C4-2B (cell line): ENCODE measurements around the gene PSEN1.

Experiments used
- H3K27ac ChIP-seq: fragments of 450-650 bp; 2 replicates; pipeline ENCODE4 v1.5.1; 2017
- ZFX ChIP-seq: fragments of 450-650 bp; IDR thresholded peaks from 2 replicates; pipeline ENCODE4 v1.6.1; 2017
- TF ChIP-seq, protein P1 (sequence below): fragments of 450-650 bp; conservative IDR thresholded peaks from 2 replicates; pipeline ENCODE4 v1.5.1; 2017; ENCODE audit warnings: mild to moderate bottlenecking

PSEN1 gene

DNA sequence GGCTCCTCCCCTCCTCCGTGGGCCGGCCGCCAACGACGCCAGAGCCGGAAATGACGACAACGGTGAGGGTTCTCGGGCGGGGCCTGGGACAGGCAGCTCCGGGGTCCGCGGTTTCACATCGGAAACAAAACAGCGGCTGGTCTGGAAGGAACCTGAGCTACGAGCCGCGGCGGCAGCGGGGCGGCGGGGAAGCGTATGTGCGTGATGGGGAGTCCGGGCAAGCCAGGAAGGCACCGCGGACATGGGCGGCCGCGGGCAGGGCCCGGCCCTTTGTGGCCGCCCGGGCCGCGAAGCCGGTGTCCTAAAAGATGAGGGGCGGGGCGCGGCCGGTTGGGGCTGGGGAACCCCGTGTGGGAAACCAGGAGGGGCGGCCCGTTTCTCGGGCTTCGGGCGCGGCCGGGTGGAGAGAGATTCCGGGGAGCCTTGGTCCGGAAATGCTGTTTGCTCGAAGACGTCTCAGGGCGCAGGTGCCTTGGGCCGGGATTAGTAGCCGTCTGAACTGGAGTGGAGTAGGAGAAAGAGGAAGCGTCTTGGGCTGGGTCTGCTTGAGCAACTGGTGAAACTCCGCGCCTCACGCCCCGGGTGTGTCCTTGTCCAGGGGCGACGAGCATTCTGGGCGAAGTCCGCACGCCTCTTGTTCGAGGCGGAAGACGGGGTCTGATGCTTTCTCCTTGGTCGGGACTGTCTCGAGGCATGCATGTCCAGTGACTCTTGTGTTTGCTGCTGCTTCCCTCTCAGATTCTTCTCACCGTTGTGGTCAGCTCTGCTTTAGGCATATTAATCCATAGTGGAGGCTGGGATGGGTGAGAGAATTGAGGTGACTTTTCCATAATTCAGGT is at the start of gene PSEN1:
Gene PSEN1, plus strand, starts transcription at position 121 of the 839 bp plus-strand sequence. CDS start 11,513 bp downstream, outside the sequence.
- H3K27ac ChIP-seq = peak within 1 kb of the TSS; percentile 79
- peak; percentile 82 for TF ChIP-seq ZFX
- TF ChIP-seq, protein P1, sequence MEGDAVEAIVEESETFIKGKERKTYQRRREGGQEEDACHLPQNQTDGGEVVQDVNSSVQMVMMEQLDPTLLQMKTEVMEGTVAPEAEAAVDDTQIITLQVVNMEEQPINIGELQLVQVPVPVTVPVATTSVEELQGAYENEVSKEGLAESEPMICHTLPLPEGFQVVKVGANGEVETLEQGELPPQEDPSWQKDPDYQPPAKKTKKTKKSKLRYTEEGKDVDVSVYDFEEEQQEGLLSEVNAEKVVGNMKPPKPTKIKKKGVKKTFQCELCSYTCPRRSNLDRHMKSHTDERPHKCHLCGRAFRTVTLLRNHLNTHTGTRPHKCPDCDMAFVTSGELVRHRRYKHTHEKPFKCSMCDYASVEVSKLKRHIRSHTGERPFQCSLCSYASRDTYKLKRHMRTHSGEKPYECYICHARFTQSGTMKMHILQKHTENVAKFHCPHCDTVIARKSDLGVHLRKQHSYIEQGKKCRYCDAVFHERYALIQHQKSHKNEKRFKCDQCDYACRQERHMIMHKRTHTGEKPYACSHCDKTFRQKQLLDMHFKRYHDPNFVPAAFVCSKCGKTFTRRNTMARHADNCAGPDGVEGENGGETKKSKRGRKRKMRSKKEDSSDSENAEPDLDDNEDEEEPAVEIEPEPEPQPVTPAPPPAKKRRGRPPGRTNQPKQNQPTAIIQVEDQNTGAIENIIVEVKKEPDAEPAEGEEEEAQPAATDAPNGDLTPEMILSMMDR = no peak

DNA sequence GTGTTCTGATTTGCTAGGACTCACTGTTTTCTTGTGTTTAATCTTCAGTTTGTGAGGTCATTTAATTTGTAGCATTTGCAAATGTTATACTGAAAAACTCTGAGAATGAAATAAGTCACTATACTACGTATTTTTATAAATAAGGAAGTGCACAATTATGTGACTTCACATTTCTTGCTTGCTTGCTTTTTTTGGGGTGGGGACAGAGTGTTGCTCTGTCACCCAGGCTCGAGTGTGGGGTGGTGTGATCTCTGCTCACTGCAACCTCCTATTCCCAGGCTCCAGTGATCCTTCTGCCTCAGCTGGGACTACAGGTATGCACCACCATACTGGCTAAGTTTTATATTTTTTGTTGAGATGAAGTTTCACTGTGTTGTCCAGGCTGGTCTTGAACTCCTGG is 45.3 kb upstream of the PSEN1 start:
- no peak overlapping the region for H3K27ac ChIP-seq
- TF ChIP-seq ZFX = no peak
- TF ChIP-seq, protein P1 = no peak

DNA sequence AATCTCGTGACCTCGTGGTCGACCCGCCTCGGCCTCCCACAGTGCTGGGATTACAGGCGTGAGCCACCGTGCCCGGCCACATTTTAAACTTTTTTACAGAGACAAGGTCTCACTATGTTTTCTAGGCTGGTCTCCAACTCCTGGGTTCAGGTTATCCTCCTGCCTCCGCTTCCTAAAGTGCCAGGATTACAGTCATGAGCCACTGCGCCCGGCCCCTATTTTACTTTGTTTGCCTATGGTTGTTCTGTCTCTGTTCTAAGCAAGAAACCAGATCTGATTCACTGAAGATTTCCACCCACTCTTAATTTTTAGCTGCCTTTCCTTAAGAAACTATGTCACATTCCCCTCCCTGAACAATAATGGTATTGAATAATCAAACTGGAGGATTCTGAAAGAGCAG is 38.9 kb upstream of the PSEN1 start:
- H3K27ac ChIP-seq = no peak overlapping the region
- TF ChIP-seq, protein P1 = no peak
- no peak for TF ChIP-seq ZFX

DNA sequence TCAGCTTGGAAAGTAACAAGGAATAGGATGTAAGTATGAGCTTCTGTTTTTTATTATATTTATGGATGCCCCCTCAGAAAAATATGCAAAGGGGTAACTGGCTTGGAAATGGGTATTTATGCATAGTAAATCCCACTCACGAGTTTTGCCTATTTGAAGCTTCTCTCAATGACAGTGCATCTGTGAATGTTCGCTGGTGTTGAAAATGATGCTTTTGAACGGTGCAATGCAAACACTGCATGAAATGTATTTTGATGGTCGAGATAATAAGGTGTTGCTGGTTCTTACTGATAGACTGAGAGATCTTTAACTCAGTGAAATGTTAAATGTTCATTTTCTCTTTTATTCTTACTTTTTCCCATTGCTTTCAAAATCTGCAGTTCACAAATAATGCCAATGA is 36.0 kb upstream of the PSEN1 start:
- TF ChIP-seq, protein P1 = no peak
- TF ChIP-seq ZFX = no peak
- H3K27ac ChIP-seq = no peak overlapping the region

DNA sequence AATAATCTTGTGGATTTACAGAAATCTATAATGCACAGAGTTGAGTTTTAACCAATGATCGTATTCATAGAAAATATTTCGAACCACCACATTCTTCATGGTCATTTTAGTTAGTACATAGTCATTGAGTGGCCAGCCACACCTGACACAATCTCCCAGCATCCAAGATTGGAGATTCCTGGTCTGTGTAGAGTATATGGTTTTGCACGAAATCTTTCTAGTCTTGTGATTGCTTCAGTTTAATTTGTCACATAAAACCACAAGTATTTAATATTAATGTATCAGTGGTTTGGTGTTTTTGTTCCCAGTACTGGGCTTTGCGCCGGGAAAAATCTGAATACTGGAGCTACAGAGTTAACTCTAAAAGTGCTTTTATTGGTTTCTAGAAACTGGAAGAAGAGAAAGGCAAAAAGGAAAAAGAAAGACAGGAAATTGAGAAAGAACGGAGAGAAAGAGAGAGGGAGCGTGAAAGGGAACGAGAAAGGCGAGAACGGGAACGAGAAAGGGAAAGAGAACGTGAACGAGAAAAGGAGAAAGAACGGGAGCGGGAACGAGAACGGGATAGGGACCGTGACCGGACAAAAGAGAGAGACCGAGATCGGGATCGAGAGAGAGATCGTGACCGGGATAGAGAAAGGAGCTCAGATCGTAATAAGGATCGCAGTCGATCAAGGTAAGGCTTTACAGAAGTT is 33.4 kb upstream of the PSEN1 start:
- no peak for TF ChIP-seq ZFX
- TF ChIP-seq, protein P1 = no peak
- H3K27ac ChIP-seq = peak overlapping the region; percentile 18

DNA sequence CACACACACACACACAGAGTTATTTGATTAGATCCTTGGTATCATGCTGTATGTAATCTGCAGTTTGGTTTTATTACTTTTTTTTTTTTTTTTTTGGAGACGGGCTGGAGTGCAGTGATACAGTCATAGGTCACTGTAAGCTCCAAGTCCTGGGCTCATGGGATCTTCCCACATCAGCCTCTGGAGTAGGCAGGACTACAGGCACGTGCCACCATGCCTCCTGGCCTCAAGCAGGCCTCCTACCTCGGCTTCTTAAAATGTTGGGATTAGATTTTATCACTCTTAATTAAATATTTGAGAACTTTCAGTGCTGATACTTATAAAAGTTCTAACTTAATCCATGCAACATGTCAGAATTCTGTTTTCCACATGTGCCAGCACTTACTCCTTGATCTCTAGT is 31.3 kb upstream of the PSEN1 start:
- TF ChIP-seq, protein P1 = no peak
- no peak for TF ChIP-seq ZFX
- H3K27ac ChIP-seq = no peak overlapping the region

DNA sequence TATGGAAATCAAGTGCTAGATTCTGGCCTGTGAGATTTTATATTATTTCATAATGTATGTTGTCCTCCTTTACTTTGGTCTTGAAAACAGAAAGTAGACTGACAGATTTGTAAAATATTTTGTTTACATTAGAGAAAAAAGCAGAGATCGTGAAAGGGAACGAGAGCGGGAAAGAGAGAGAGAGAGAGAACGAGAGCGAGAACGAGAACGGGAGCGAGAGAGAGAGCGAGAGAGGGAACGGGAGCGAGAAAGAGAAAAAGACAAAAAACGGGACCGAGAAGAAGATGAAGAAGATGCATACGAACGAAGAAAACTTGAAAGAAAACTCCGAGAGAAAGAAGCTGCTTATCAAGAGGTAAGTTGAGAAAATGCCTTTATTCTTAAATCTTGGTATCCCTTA is 30.6 kb upstream of the PSEN1 start:
- no peak overlapping the region for H3K27ac ChIP-seq
- no peak for TF ChIP-seq ZFX
- TF ChIP-seq, protein P1 = no peak
